ENCODE measurements around the gene MT1HL1. TPM values are rescaled to one million over a fixed set of nuclear protein-coding genes. Genes with fewer than 3 reads are reported as not detected.

The MT1HL1 gene
- total and polyA plus RNA-seq, 2 of the 8 experiments (the other 6 are each of a cell fraction or from before 2014, with no cell fraction given), result not detected

DNA sequence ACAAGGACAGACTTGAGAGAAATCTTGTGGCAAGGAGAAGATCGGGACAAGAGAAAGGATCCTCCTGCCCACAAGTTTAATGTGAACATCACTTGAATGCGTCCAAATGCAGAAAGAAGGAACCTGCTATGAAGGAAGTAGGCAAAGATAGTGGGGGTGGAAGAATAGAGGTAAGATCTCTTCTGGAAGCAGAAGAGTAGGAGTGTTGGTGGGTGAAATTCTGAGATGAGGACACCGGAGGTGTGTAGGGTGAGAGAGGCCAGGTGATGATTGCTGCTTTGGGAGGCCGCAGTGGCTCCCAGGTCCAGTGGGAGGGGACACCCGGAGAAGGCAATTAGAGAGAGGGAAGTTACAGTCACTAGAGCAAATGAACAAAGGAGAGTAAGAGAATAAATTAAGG lies 44.6 kb upstream of the MT1HL1 start (continued):
- TF ChIP-seq TCF12 (IDR thresholded peaks at IDR 0.05; ENCODE audit: low read depth, low read length), result no peak
- no peak for TF ChIP-seq SIX5 (IDR thresholded peaks at IDR 0.05; ENCODE audit: low read depth, low read length)
- TF ChIP-seq EGR1 (IDR thresholded peaks at IDR 0.05; ENCODE audit: borderline replicate concordance, low read depth, low read length), result no peak
- TF ChIP-seq SP4 (IDR thresholded peaks at IDR 0.05; ENCODE audit: low read length), result no peak
- TF ChIP-seq CBX8 (IDR thresholded peaks at IDR 0.05; ENCODE audit: borderline replicate concordance, low read depth, low read length), result no peak
- no peak for TF ChIP-seq EP300 (IDR thresholded peaks at IDR 0.05; ENCODE audit: borderline replicate concordance in 1 of 2, low read depth in 2 of 2, low read length in 2 of 2)
- no peak for TF ChIP-seq JUN (IDR thresholded peaks at IDR 0.05; ENCODE audit: low read depth, low read length)
- TF ChIP-seq NANOG (IDR thresholded peaks at IDR 0.05; ENCODE audit: insufficient read depth, low read depth, low read length, poor library complexity, severe bottlenecking), result no peak
- no peak for TF ChIP-seq CEBPB (IDR thresholded peaks at IDR 0.05; ENCODE audit: low read depth, low read length)
